Upper lobe of right lung (tissue), 1 donor: ENCODE data around the gene IFI16. TPM values are rescaled to one million over a fixed set of nuclear protein-coding genes. Genes with fewer than 3 reads are reported as not detected.

Experiments
- ATAC-seq: fragments of 200-7000 bp; cut with Tn5 transposase; one replicate; pipeline ENCODE4 v1.9.1; 2020; ENCODE audit warnings: mild to moderate bottlenecking, moderate library complexity
- DNase-seq: peaks from one replicate; pipeline ENCODE4 v3.0.0-alpha.2; 2020
- H3K27ac ChIP-seq: fragments of 200-600 bp; one replicate; pipeline ENCODE4 v1.8.0; 2022
- H3K27me3 ChIP-seq: fragments of 200-600 bp; one replicate; pipeline ENCODE4 v1.8.0; 2022; ENCODE audit warnings: mild to moderate bottlenecking
- H3K36me3 ChIP-seq: fragments of 200-600 bp; one replicate; pipeline ENCODE4 v1.8.0; 2022
- H3K4me1 ChIP-seq: fragments of 200-600 bp; one replicate; pipeline ENCODE4 v1.8.0; 2022
- H3K4me3 ChIP-seq: fragments of 200-600 bp; one replicate; pipeline ENCODE4 v1.8.0; 2022; ENCODE audit warnings: mild to moderate bottlenecking
- H3K9me3 ChIP-seq: fragments of 200-600 bp; one replicate; pipeline ENCODE4 v1.8.0; 2022
- intact Hi-C: fragments of 100-400 bp; cut with DNase I; formaldehyde crosslinking; loops from one replicate; pipeline ENCODE4 v1.11.0; 2022
- total RNA-seq: library from RNA; stranded (reverse); fragmentation: NEBNext Ultra II Directional; extraction: Animal tissue kit (Norgen Biotek cat#: 25700); gene quantifications from one replicate; pipeline ENCODE4 v1.2.1, GENCODE V29; 2021
- TF ChIP-seq, protein P1 (sequence below): fragments of 200-600 bp; IDR thresholded peaks from one replicate; pipeline ENCODE4 v1.8.0; 2022; ENCODE audit warnings: antibody characterized with exemption
- donor health status: DM: no; HTN: yes; CAD: no; lungs with severe emphysema.

Gene IFI16
- total RNA-seq, 1 donor from 2014 or later = 98.0 TPM

DNA sequence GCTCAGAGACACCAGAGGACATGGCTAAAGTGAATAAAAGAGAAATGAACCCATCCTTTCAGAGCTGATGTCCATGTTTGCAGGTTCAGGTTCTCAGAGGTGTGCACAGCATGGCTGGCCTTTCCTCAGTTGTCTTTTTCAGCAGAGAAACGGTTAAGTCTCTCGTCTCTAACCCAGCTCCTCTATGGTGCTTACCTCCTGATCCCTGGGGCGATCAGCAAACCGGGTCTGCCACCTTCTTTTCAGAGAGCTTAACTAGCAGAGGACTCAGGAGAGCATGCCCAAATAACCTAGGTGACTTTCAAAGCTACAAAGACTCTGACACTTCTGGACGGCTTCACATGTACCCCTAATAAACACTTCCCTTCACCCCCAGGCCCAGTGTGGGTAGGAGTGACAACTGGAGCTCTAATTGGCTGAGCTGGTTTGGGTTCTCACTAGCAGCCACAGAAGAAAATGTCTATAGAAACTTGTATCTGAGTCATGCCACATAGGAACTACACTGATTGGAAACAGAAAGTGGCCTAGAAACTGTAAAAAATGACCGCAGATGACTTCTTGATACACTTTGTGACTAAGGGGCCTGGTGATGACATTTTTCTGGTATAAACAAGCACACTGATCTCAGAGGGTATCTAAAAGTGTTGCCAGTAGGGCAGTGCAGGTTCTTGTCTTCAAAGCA lies 66.9 kb downstream of the IFI16 start, which contains the start of gene AIM2:
Gene AIM2, minus strand, starts transcription at position 329 of the 682 bp plus-strand sequence. CDS start 3,267 bp downstream, outside the sequence.
- peak within 1 kb of the TSS; percentile 72 for H3K27ac ChIP-seq
- TF ChIP-seq, protein P1, sequence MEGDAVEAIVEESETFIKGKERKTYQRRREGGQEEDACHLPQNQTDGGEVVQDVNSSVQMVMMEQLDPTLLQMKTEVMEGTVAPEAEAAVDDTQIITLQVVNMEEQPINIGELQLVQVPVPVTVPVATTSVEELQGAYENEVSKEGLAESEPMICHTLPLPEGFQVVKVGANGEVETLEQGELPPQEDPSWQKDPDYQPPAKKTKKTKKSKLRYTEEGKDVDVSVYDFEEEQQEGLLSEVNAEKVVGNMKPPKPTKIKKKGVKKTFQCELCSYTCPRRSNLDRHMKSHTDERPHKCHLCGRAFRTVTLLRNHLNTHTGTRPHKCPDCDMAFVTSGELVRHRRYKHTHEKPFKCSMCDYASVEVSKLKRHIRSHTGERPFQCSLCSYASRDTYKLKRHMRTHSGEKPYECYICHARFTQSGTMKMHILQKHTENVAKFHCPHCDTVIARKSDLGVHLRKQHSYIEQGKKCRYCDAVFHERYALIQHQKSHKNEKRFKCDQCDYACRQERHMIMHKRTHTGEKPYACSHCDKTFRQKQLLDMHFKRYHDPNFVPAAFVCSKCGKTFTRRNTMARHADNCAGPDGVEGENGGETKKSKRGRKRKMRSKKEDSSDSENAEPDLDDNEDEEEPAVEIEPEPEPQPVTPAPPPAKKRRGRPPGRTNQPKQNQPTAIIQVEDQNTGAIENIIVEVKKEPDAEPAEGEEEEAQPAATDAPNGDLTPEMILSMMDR = no peak
- DNase-seq = no peak
- no peaks in the 10 kb centered on the region for H3K36me3 ChIP-seq
- H3K9me3 ChIP-seq = no peaks in the 10 kb centered on the region
- peak within 1 kb of the TSS; percentile 21 for H3K4me3 ChIP-seq
- ATAC-seq = peak; percentile 78
- intact Hi-C loops = no loop called here
- no peaks in the 10 kb centered on the region for H3K4me1 ChIP-seq
- H3K27me3 ChIP-seq = no peaks in the 10 kb centered on the region

DNA sequence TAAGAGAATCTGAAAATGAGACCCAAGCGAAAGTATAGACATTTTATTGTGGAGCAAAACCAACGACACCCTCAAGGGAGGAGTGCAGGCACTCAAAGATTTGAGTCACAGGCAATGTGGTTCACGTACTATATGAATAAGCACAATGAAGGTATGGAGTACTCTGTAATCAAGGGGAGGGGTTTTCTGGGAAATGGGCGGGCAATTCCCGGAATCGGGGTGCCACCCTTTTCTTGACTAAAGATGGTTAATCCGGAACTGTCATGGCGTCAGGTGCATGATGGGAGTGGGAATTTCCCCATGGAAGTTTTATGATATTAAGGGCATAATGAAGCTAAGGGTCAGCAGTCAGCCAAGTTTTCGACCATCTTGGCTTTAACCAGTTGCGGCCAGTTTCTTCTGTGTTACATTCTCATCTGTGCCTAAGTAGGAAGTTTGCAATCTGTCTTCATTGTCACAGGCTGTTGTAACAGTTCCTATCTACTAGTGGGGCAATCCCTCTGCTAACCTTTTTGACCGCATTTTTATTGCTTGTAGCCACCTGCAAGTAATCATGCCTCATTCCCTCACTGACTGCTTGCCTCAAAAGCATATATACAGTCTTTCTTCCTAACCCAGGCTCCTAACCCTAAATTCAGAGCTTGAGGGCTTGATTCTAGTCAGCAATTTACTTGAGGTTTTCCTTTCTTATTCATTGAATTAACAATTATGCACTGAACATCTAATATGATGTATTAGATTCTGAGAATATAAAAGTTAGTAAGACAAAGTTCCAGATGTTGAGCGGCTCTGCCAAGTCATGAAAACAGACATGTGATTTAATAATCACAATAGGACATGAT lies 67.6 kb downstream of the IFI16 start:
- intact Hi-C loops = no loop called here
- H3K9me3 ChIP-seq = no peaks in the 10 kb centered on the region
- no peaks in the 10 kb centered on the region for H3K4me1 ChIP-seq
- no peaks in the 10 kb centered on the region for H3K36me3 ChIP-seq
- H3K27me3 ChIP-seq = no peaks in the 10 kb centered on the region
- DNase-seq = peak; percentile 80
- H3K27ac ChIP-seq = peak overlapping the region; percentile 72
- peak overlapping the region; percentile 21 for H3K4me3 ChIP-seq
- TF ChIP-seq, protein P1 = no peak
- peak; percentile 83 for ATAC-seq

DNA sequence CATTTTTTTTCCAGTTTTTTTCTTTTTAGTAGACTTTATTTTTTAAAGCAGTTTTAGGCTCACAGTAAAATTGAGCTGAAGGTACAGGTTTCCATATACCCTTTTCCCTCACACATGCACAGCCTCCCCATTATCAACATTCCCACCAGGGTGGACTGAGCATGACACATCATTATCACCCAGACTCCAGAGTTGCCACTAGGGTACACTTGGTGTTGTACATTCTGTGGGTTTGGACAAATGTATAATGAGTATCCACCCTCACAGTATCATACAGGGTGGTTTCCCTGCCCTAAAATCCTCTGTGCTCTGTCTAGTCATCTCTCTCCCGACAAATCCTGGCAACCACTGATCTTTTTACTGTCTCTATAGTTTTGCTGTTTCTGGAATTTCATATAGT lies 69.8 kb downstream of the IFI16 start:
- Histone ChIP-seq H3K27me3 (no peaks in the 10 kb centered on the region), H3K27ac (no peak overlapping the region), H3K36me3 (no peaks in the 10 kb centered on the region), H3K9me3 (no peaks in the 10 kb centered on the region), H3K4me3 (no peak overlapping the region), H3K4me1 (no peaks in the 10 kb centered on the region)
- ATAC-seq (no peak), DNase-seq (no peak)
- intact Hi-C loops = no loop called here
- TF ChIP-seq, protein P1 = no peak

DNA sequence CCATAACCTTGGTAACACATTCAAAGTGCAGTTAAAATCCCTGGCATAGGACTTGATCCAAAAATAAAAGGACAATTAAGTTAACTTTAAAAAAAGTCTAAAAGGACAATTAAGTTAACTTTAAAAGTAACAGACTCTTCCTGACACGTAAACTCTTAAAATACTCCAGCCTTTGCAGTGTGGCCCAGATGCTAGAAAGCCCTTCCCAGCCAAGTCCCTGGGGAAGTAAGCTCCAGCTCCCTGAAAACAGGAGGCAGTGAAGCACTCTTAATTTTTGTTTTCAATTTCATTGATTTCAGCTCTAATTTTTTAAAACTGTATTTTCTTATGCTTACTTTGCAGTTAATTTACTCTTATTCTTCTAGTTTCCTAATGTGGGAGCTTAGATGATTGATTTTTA lies 71.9 kb downstream of the IFI16 start:
- ATAC-seq (no peak), DNase-seq (no peak)
- TF ChIP-seq, protein P1 = no peak
- Histone ChIP-seq H3K36me3 (no peaks in the 10 kb centered on the region), H3K27ac (no peak overlapping the region), H3K27me3 (no peaks in the 10 kb centered on the region), H3K9me3 (no peaks in the 10 kb centered on the region), H3K4me3 (no peak overlapping the region), H3K4me1 (no peaks in the 10 kb centered on the region)
- intact Hi-C loops = no loop called here

DNA sequence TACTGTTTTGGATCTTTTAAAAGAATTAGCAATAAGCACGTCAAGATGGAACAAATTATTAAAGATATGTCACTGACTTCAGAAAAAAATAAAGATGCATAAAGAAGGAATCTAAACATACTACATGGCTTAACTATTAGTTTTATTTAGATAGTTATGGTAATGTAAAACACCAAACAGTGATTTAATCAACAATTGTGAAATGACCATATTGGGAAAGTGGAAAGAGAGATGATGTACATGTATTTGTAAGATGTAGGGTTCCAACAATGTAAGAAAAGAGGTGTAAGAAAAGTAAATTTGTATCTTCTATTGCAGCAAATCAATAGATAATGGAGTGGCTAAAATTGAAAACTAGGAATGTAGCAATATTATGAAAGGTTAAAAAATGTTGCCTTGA lies 73.3 kb downstream of the IFI16 start:
- Histone ChIP-seq H3K4me3 (no peak overlapping the region), H3K36me3 (no peaks in the 10 kb centered on the region), H3K9me3 (no peaks in the 10 kb centered on the region), H3K4me1 (no peaks in the 10 kb centered on the region), H3K27ac (no peak overlapping the region), H3K27me3 (no peaks in the 10 kb centered on the region)
- ATAC-seq (no peak), DNase-seq (no peak)
- TF ChIP-seq, protein P1 = no peak
- intact Hi-C loops = no loop called here
